C4-2B (cell line): Measurements from ENCODE around the gene MUC21.

Source experiments
- ZFX ChIP-seq: fragments of 450-650 bp; IDR thresholded peaks from 2 replicates; pipeline ENCODE4 v1.6.1; 2017
- TF ChIP-seq, protein P1 (sequence below): fragments of 450-650 bp; conservative IDR thresholded peaks from 2 replicates; pipeline ENCODE4 v1.5.1; 2017; ENCODE audit warnings: mild to moderate bottlenecking

DNA sequence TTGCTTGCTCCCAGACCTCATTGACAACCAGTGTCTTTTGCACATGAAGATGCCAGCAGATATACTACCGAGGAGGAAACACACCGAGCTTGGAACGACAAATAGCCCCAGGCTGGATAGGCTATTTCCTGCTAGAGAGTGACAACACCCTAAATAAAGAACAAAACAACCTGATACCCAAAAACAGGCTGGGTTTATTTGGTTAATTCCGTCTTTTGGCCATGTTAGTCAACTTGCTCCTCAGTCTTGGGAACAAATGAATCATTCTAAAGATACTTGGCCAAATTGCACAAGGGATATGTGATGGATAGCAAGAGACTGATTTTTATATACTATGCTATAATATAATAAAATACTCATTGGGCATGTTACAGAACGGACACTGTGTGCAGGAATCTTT lies 15.3 kb downstream of the MUC21 start:
- TF ChIP-seq, protein P1, sequence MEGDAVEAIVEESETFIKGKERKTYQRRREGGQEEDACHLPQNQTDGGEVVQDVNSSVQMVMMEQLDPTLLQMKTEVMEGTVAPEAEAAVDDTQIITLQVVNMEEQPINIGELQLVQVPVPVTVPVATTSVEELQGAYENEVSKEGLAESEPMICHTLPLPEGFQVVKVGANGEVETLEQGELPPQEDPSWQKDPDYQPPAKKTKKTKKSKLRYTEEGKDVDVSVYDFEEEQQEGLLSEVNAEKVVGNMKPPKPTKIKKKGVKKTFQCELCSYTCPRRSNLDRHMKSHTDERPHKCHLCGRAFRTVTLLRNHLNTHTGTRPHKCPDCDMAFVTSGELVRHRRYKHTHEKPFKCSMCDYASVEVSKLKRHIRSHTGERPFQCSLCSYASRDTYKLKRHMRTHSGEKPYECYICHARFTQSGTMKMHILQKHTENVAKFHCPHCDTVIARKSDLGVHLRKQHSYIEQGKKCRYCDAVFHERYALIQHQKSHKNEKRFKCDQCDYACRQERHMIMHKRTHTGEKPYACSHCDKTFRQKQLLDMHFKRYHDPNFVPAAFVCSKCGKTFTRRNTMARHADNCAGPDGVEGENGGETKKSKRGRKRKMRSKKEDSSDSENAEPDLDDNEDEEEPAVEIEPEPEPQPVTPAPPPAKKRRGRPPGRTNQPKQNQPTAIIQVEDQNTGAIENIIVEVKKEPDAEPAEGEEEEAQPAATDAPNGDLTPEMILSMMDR: no peak
- no peak for TF ChIP-seq ZFX
